BE2C (cell line): ENCODE measurements around the gene RUNX2.

Experiments
- DNase-seq: peaks from one replicate; pipeline ENCODE4 v3.0.0-alpha.2; 2020
- H3K27me3 ChIP-seq: fragments of 250-450 bp; sonication (Bioruptor Pico); 2 replicates; pipeline ENCODE4 v1.5.1; 2020; ENCODE audit warnings: mild to moderate bottlenecking
- H3K36me3 ChIP-seq: fragments of 250-450 bp; sonication (Bioruptor Pico); 2 replicates; pipeline ENCODE4 v1.5.1; 2020; ENCODE audit warnings: mild to moderate bottlenecking
- H3K4me1 ChIP-seq: fragments of 250-450 bp; sonication (Bioruptor Pico); 2 replicates; pipeline ENCODE4 v1.5.1; 2020
- H3K4me3 ChIP-seq: 2 replicates; pipeline ENCODE4 v1.5.1; 2011; ENCODE audit warnings: low read depth, low read length
- H3K9me3 ChIP-seq: fragments of 250-450 bp; sonication (Bioruptor Pico); 2 replicates; pipeline ENCODE4 v1.5.1; 2020
- CTCF ChIP-seq: IDR thresholded peaks from 2 replicates; pipeline ENCODE4 v1.5.1; 2012; ENCODE audit warnings: mild to moderate bottlenecking, low read depth, low read length

Gene RUNX2

DNA sequence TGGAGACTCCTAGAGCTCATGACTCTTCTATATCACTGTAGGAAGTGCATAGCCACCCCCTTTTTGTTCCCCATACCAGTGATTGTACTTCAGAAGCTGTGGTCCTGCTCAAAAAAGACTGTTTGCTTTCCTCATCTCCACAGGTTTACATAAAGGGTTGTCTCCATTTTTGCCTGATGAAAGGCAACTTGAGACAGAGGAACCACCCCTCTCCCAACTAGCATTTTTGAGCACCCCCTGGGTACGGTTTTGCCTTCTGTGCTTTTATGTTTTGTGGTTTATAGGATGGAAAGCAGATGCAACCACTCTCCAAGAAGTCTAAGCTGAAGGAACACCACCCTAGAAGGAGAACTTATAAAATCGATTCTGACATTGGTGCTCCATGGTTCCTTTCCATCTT is 177.3 kb downstream of the RUNX2 start:
- TF ChIP-seq CTCF: no peak
- no peaks in the 10 kb centered on the region for H3K9me3 ChIP-seq
- no peaks in the 10 kb centered on the region for H3K4me1 ChIP-seq
- no peak for DNase-seq
- no peaks in the 10 kb centered on the region for H3K36me3 ChIP-seq
- no peaks in the 10 kb centered on the region for H3K27me3 ChIP-seq
- no peak overlapping the region for H3K4me3 ChIP-seq

DNA sequence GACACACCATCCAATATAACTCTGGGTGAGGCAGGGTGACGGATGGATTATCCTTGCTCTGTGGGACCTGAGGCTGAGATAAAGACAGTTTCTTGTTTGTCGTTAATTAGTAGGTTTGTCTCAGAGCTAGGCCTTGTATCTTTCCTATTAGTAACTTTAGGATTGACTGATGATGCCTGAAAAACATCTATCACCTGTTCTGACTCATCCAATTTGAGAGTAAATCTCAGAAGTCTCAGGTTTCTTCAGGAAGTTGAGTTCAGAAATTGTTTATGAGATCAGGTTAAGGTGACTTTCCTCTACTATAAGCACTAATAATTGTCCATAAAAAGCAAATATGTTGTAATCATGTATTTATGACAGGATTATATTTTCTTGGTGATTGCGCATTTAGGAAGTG is 179.1 kb downstream of the RUNX2 start:
- TF ChIP-seq CTCF: no peak
- Histone ChIP-seq H3K36me3 (no peaks in the 10 kb centered on the region), H3K4me3 (no peak overlapping the region), H3K4me1 (no peaks in the 10 kb centered on the region), H3K9me3 (no peaks in the 10 kb centered on the region), H3K27me3 (no peaks in the 10 kb centered on the region)
- DNase-seq: no peak

DNA sequence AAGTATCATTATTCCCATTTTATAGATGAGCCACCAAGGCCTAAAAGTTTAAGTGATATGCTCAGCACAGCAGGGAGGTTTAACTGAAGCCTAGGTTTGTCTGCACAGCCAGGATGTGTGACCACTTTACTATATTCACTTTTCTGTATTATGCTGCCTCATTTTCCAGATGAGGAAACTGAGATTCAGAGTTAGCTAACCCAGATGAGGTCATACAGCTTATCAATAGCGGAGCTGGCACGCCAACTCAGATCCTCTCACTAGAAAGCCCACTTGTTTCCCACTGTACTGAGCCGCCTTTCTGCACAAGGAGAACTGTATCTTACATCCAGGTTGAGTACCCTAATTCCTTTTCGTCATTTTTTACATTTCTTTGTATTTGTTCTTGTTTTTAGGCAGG is 181.3 kb downstream of the RUNX2 start:
- H3K36me3 ChIP-seq: no peaks in the 10 kb centered on the region
- 0 out of 2 replicates have a peak, but pooled peaks cover 3% of the 10 kb centered on the region for H3K27me3 ChIP-seq
- no peak overlapping the region for H3K4me3 ChIP-seq
- no peak for DNase-seq
- H3K4me1 ChIP-seq: no peaks in the 10 kb centered on the region
- H3K9me3 ChIP-seq: no peaks in the 10 kb centered on the region
- no peak for TF ChIP-seq CTCF

GRCh38 chr6:45512717-45513116 is 184.6 kb downstream of the RUNX2 start:
- no peaks in the 10 kb centered on the region for H3K36me3 ChIP-seq
- no peak for DNase-seq
- no peak for TF ChIP-seq CTCF
- 0 out of 2 replicates have a peak, but pooled peaks cover 3% of the 10 kb centered on the region for H3K27me3 ChIP-seq
- no peaks in the 10 kb centered on the region for H3K9me3 ChIP-seq
- no peaks in the 10 kb centered on the region for H3K4me1 ChIP-seq
- H3K4me3 ChIP-seq: no peak overlapping the region

DNA sequence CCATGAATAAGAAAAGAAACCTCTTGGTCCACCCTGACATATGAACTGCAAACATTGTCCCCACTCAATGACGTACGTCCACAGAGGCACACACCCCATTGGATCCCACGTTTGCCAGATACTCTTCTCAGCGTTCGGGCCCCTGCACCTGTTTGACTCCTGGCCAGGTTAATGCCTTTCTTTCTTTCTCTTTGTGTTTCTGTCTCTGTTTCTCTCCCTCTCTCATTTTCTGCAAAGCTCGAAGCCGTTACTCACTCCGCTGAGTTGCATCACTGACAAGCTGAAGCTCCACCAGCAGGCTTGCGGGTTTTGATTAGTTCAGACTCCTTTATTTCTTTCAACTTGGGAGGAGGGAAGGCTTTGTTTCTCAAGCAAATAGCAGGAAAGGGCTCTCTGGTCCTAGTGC is 185.1 kb downstream of the RUNX2 start:
- H3K36me3 ChIP-seq: no peaks in the 10 kb centered on the region
- DNase-seq: no peak
- no peaks in the 10 kb centered on the region for H3K4me1 ChIP-seq
- H3K27me3 ChIP-seq: 0 out of 2 replicates have a peak, but pooled peaks cover 3% of the 10 kb centered on the region
- no peaks in the 10 kb centered on the region for H3K9me3 ChIP-seq
- no peak overlapping the region for H3K4me3 ChIP-seq
- TF ChIP-seq CTCF: no peak

DNA sequence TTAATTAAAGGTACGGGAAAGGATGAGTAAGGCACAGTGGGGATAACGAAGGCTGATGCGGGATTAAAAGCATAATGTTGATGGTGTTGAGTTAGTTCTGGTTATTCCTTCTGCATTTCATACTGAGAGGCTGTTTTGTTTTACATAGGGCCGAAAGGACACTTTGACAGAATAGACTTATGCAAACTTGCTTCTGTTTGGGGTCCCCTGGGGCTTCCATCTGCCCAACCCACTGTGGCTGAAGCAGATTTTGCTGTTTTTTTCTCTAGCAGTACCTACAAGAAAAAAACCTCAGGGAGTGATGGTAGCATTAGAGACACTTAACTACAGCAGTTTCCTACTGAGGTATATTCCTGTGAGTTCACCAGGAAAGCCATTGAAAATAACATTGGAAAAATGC is 185.7 kb downstream of the RUNX2 start:
- Histone ChIP-seq H3K4me1 (no peaks in the 10 kb centered on the region), H3K4me3 (no peak overlapping the region), H3K36me3 (no peaks in the 10 kb centered on the region), H3K9me3 (no peaks in the 10 kb centered on the region), H3K27me3 (0 out of 2 replicates have a peak, but pooled peaks cover 3% of the 10 kb centered on the region)
- DNase-seq: no peak
- no peak for TF ChIP-seq CTCF
